DND-41 (cell line): ENCODE measurements around the gene CRYBG1.

Experiments
- ATAC-seq: fragments of 200-7000 bp; cut with Tn5 transposase; 3 replicates; pipeline ENCODE4 v1.9.1; 2021; ENCODE audit warnings: low read depth; ENCODE audit not compliant: insufficient read depth
- DNase-seq: peaks from one replicate; pipeline ENCODE4 v3.0.0-alpha.2; 2020
- H2AFZ ChIP-seq: 2 replicates; pipeline ENCODE4 v1.6.0; 2012; ENCODE audit warnings: low read depth, low read length
- H3K27ac ChIP-seq: 2 replicates; pipeline ENCODE4 v1.5.1; 2012; ENCODE audit warnings: low read length, inconsistent platforms
- H3K27me3 ChIP-seq: fragments of 200-600 bp; sonication (generic); 2 replicates; pipeline ENCODE4 v1.6.0; 2012; ENCODE audit warnings: low read length, mild to moderate bottlenecking, inconsistent platforms; ENCODE audit not compliant: insufficient read depth, poor library complexity
- H3K36me3 ChIP-seq: 2 replicates; pipeline ENCODE4 v1.5.1; 2012; ENCODE audit warnings: low read length, inconsistent platforms; ENCODE audit not compliant: insufficient read depth
- H3K4me1 ChIP-seq: 2 replicates; pipeline ENCODE4 v1.5.1; 2012; ENCODE audit warnings: mild to moderate bottlenecking, low read length; ENCODE audit not compliant: insufficient read depth
- H3K4me2 ChIP-seq: 2 replicates; pipeline ENCODE4 v1.6.0; 2012; ENCODE audit warnings: mild to moderate bottlenecking, moderate library complexity, low read length, inconsistent platforms; ENCODE audit not compliant: insufficient read depth
- H3K4me3 ChIP-seq, 2 experiments: fragments of 200-600 bp in 1 of 2; shearing (Covaris generic) in 1 of 2; 2 replicates each; pipeline ENCODE4 v1.5.1; 2012 to 2016; ENCODE audit warnings: inconsistent platforms in 2 of 2, low read length in 2 of 2, mild to moderate bottlenecking in 2 of 2, low read depth in 1 of 2, moderate library complexity in 1 of 2
- H3K79me2 ChIP-seq: 2 replicates; pipeline ENCODE4 v1.6.0; 2012; ENCODE audit warnings: low read length, inconsistent platforms; ENCODE audit not compliant: insufficient read depth
- H3K9ac ChIP-seq: 2 replicates; pipeline ENCODE4 v1.6.0; 2012; ENCODE audit warnings: low read depth, mild to moderate bottlenecking, inconsistent platforms, low read length, moderate library complexity
- H3K9me3 ChIP-seq: 2 replicates; pipeline ENCODE4 v1.5.1; 2012; ENCODE audit warnings: low read length, moderate library complexity, mild to moderate bottlenecking, inconsistent platforms; ENCODE audit not compliant: insufficient read depth, severe bottlenecking
- H4K20me1 ChIP-seq: 2 replicates; pipeline ENCODE4 v1.6.0; 2012; ENCODE audit warnings: low read length; ENCODE audit not compliant: insufficient read depth
- EZH2 ChIP-seq: IDR thresholded peaks from 3 replicates; pipeline ENCODE4 v1.6.1; 2012; ENCODE audit warnings: borderline replicate concordance, low read depth, mild to moderate bottlenecking, moderate library complexity, low read length, inconsistent platforms; ENCODE audit not compliant: severe bottlenecking
- TF ChIP-seq, protein P1 (sequence below): IDR thresholded peaks from 2 replicates; pipeline ENCODE4 v1.5.1; 2012; ENCODE audit warnings: borderline replicate concordance, low read length, moderate library complexity, mild to moderate bottlenecking; ENCODE audit not compliant: poor library complexity, severe bottlenecking; ENCODE audit errors: extremely low read depth

Gene CRYBG1

DNA sequence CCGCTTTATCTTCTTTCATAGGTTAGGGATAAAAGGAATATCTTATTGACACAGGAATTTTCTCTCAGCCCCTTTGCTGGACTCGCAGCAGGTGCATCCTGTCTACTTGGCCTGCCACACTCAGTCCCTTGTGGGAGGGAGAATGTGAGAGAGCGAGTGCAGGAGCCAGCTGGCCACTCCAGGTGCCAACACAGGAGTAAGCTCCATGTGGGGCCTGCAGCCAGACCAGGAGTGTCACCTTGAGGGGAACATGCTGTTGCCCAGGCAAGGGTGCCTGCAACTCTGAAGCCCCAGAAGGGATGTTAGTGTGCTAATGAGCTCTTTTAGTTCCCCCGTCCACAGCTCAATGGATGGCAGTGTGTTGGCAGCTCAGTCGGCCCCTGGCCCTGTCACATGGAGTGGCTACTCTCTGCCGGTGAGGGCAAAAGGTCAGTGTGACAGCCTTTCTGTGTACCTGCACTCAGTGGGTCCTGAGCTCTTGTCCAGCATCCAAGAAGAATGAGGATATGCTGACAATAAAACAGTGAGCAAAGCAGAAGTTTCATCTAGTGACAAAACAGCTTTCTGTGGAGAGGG lies 57.1 kb downstream of the CRYBG1 start:
- H3K4me3 ChIP-seq, result no peak overlapping the region
- H4K20me1 ChIP-seq, result no peaks in the 10 kb centered on the region
- DNase-seq (no peak), ATAC-seq (no peak)
- no peak overlapping the region for H3K9ac ChIP-seq
- no peak for TF ChIP-seq EZH2
- TF ChIP-seq, protein P1, sequence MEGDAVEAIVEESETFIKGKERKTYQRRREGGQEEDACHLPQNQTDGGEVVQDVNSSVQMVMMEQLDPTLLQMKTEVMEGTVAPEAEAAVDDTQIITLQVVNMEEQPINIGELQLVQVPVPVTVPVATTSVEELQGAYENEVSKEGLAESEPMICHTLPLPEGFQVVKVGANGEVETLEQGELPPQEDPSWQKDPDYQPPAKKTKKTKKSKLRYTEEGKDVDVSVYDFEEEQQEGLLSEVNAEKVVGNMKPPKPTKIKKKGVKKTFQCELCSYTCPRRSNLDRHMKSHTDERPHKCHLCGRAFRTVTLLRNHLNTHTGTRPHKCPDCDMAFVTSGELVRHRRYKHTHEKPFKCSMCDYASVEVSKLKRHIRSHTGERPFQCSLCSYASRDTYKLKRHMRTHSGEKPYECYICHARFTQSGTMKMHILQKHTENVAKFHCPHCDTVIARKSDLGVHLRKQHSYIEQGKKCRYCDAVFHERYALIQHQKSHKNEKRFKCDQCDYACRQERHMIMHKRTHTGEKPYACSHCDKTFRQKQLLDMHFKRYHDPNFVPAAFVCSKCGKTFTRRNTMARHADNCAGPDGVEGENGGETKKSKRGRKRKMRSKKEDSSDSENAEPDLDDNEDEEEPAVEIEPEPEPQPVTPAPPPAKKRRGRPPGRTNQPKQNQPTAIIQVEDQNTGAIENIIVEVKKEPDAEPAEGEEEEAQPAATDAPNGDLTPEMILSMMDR, result no peak
- H3K79me2 ChIP-seq, result no peaks in the 10 kb centered on the region
- H3K27ac ChIP-seq, result no peak overlapping the region
- H3K4me1 ChIP-seq, result no peaks in the 10 kb centered on the region
- no peaks in the 10 kb centered on the region for H3K9me3 ChIP-seq
- H3K36me3 ChIP-seq, result no peaks in the 10 kb centered on the region
- H3K4me2 ChIP-seq, result no peak overlapping the region
- no peak overlapping the region for H2AFZ ChIP-seq
- peaks cover 18% of the 10 kb centered on the region for H3K27me3 ChIP-seq

GRCh38 chr6:106419900-106420613 lies 59.5 kb downstream of the CRYBG1 start:
- no peak for DNase-seq
- H3K9me3 ChIP-seq, result no peaks in the 10 kb centered on the region
- TF ChIP-seq, protein P1, result no peak
- TF ChIP-seq EZH2, result no peak

DNA sequence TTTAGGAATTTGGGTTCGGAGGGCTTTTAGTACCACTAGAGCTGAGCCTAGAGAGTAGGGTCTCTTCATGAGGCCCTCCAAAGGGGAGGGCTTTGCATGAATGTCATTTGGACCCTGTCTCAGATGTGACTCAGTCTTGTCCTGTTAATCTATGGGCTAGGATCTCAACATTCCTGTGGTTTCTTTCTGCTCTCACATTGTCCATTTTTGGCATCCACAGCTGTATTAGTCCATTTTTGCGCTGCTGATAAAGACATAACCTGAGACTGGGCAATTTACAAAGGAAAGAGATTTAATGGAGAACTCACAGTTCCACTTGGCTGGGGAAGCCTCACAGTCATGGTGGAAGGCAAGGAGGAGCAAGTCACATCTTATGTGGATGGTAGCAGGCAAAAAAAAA lies 61.0 kb downstream of the CRYBG1 start:
- no peak overlapping the region for H3K27ac ChIP-seq
- no peak overlapping the region for H3K9ac ChIP-seq
- H3K4me2 ChIP-seq, result no peak overlapping the region
- no peak for TF ChIP-seq EZH2
- TF ChIP-seq, protein P1, result no peak
- H3K79me2 ChIP-seq, result no peaks in the 10 kb centered on the region
- H3K27me3 ChIP-seq, result no peaks in the 10 kb centered on the region
- DNase-seq (no peak), ATAC-seq (no peak)
- no peaks in the 10 kb centered on the region for H3K4me1 ChIP-seq
- no peaks in the 10 kb centered on the region for H4K20me1 ChIP-seq
- no peaks in the 10 kb centered on the region for H3K36me3 ChIP-seq
- H3K9me3 ChIP-seq, result no peaks in the 10 kb centered on the region
- no peak overlapping the region for H3K4me3 ChIP-seq
- no peak overlapping the region for H2AFZ ChIP-seq

More at GRCh38 chr6:106419900-106420613, 59.5 kb downstream of the CRYBG1 start:
- Histone ChIP-seq H3K27me3 (peaks cover 4% of the 10 kb centered on the region), H3K9ac (no peak overlapping the region), H3K79me2 (no peaks in the 10 kb centered on the region), H2AFZ (no peak overlapping the region), H3K4me1 (no peaks in the 10 kb centered on the region), H3K4me3 (no peak overlapping the region), H3K27ac (no peak overlapping the region), H3K36me3 (no peaks in the 10 kb centered on the region), H4K20me1 (no peaks in the 10 kb centered on the region), H3K4me2 (no peak overlapping the region)
- ATAC-seq, result no peak
